DMS53 (cell line): ENCODE results near the gene CPB1.
A peak's percentile ranks its signal among the peaks of the same experiment; 100 is the strongest.
"Not testable (repeated sequence)": the region's sequence is repeated elsewhere in the genome, so short reads cannot be mapped to it uniquely, and the experiment has no call there.

Experiments
- DNase-seq: peaks from one replicate; lab custom pipeline; 2025; lab: John Stamatoyannopoulos, UW

Gene CPB1

GRCh38 chr3:148827585-148827984, at the start of gene CPB1:
Gene CPB1, plus strand, starts transcription at chr3:148827811. Its CDS starts 13 bp downstream, at chr3:148827824.
- no peak for DNase-seq

GRCh38 chr3:148778926-148779325, 48.7 kb upstream of the CPB1 start:
- DNase-seq = no peak

DNA sequence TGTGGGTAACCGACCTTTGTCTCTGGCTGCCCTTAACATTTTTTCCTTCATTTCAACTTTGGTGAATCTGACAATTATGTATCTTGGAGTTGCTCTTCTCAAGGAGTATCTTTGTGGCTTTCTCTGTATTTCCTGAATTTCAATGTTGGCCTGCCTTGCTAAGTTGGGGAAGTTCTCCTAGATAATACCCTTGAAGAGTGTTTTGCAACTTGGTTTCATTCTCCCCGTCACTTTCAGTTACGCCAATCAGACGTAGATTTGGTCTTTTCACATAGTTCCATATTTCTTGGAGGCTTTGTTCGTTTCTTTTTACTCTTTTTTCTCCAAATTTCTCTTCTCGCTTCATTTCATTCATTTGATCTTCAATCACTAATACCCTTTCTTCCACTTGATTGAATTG, 42.6 kb upstream of the CPB1 start:
- not testable (repeated sequence) for DNase-seq

- not testable (repeated sequence) for DNase-seq
Measured at GRCh38 chr3:148786159-148786558, 41.5 kb upstream of the CPB1 start.

DNA sequence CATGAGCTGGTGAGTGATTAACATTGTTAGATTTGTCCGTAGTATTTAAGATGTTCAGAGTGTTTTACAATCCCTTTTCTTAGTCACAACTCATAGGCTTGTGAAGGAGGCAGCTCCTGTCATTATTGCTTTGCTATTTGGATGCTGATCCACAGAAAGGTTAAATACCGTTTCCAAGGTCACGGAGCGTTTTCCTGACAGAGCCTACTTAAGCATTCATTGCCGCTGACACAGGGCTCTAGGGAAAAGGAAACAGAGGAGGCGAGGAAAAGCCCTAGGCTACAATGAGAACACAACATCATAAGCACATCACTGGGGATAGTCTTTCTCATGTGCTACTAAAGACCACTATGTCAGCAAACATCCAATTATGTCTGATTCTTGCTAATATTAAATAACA, 38.5 kb upstream of the CPB1 start:
- DNase-seq = no peak

GRCh38 chr3:148789906-148790305, 37.7 kb upstream of the CPB1 start:
- DNase-seq = no peak

DNA sequence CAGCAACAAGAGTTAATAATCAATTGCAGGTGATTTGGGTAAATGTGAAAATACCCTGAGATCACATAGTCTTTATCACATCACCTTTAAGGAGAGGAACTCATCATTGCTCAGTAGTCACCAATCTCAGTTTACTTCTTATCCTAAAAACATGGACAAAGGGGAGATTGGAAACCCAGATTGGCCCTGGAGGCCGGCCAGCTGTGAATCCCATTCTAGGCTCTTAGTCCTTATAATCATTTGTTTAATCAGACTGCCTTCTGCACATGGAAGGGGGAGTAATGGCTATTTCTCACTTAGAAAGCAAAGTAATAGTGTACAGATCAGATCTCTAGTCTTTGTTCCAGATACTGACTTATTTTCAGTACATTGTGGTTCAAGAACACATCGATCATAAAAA, 37.2 kb upstream of the CPB1 start:
- no peak for DNase-seq

DNA sequence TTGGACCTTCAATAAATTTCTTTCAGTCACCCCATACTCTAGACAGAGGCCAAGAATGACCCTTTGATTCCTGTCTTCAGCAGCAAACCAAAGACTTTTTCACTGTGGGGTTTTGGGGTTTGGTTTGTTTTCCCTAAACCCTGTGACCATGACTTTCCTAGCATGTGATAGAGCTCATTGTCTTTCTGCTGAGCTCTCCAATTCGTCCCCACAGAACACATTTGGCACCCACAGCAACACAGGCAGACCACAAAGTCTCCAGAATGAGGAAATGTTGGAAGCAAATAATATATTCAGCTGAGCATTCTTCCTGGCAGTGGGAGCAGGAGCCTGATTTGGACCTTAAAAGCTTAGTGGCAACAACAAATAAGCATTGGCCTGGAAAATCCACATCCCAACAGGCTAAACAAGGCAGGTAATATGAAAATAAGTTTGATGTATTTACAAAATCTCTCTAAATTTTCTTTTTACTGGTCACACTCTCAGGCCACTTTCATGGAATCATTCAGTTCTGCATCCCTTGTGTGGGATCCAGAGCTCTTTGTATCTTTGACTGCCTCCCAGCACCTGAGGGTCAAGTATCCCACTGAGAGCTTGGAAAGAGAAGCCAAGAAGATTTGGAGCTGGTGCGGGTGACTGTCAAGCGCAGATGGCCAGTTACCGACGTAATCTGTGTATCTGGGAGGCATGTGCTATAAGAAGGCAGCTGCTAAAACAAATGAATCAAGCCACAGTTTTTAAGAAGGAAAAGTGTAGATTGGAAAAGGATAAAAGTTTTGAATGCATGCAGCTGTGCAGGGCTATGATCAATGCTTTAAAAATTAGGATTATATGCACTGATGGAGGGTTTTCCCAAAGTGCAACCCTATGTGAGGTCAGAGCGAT, 36.5 kb upstream of the CPB1 start:
- DNase-seq = no peak

GRCh38 chr3:148791920-148792319, 35.7 kb upstream of the CPB1 start:
- DNase-seq = no peak

DNA sequence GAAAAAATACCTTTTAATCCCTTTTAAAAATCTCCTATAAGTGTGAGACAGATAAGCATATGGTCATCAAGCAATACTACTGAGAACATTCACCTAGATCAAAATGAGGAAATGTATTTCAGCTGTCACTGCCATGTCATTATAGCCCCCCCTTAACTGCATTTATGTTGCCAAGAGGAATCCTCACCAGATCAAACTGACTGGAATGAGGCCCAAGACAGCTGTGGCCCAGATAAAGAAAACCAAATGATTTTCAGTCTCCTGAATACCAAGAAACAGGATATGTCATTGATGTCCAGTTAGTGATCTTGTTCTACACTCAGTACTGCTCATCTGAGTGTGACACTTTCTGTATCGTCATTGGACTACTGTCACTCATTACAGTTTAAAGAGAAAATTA, 35.1 kb upstream of the CPB1 start:
- no peak for DNase-seq

GRCh38 chr3:148796799-148797198, 30.8 kb upstream of the CPB1 start:
- peak; percentile 77 for DNase-seq

GRCh38 chr3:148797795-148798194, 29.8 kb upstream of the CPB1 start:
- DNase-seq = peak; percentile 12

GRCh38 chr3:148800414-148800813, 27.2 kb upstream of the CPB1 start:
- DNase-seq = no peak

DNA sequence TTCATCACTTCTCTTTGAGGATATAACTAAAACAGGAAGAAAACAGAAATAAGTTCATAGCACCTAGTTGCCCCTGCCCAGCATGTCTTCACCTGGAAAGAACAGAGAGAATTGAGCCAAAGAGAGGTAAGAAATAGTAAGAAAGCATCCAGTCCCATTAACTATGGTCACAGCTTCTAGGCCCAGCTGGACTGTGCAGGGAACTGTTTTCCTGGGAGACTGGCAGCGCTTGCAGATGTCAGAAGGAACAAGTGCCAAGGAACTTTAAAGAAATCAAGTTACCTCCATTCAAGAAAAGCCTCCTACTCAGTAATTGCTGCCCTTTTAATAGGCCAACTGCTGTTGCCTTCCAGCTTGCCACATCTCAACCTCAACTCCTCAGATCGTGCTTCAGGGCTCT, 17.8 kb upstream of the CPB1 start:
- no peak for DNase-seq

DNA sequence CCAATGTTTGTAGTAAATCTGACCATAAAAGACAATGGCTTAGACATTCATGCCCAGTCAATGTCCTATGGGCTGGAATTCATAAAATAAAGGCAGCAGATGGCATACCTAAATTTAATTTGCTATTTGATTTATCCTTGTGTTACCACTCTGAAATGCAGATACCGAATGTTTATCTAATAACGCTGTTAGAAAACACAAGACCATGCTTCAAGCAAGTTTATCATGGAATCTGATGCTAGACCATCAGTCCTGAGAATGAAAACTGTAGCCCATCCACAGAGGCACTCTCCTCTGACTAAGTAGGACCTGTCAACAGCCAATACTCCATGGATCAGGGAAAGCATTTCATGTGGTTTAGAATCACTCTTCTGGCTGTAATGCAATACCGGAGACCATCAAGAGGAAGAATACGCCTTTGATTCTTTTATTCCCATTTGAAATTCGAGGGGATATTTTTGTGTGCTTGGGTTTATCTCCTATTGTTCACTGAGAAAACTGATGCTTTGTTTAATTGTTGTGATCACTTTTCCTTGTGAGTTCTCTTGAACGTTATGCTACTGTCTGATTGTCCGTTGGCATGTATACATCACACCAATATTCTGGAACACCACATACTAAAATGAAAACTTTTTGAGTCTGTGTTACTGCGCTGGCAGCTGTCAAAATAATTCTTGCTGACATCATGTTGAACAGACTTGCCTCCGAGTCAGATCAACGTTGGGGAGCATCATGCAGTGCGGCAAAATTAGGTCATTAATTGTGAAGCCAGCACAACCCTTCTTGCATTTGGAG, 12.1 kb upstream of the CPB1 start:
- no peak for DNase-seq

DNA sequence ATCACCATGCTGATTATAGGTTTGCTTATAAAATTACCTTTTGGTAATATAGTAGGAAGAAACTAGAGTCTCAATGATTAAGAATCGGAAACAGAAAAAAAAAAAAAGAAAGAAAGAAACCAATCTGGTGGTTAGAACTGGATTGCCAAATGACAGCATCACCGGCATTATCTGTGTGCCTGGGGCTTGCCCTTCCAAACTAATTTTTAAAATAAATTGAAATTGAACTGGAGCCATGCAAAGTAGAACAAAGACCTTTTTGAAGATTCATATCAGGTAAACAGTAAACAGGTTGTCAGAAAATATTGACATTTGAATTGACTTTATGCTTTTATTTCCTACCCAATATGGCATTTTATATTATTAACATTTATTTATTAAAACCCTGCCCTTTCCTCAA, 11.2 kb upstream of the CPB1 start:
- no peak for DNase-seq

- no peak for DNase-seq
Measured at GRCh38 chr3:148816981-148817525, 10.6 kb upstream of the CPB1 start.

GRCh38 chr3:148820361-148821245, 7.0 kb upstream of the CPB1 start:
- DNase-seq = no peak

DNA sequence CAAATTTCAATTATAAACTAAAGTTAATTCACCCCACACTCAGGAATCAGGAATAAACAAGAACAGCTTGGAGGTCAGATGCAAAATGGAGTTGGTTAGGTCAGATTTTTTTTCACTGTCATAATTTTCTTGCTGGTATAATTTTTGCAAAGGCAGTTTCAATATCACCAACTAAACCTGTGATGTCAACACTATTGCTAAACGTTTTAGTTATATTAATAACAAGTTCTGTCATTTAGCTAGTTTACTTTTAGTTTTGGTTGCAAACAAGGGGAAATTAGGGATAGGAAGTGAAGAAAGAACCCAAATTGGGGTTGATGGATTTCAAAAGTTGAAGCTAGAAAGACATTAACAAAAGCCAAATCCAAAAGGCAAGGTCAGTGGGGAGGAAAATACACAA, 4.6 kb upstream of the CPB1 start:
- no peak for DNase-seq

GRCh38 chr3:148825476-148825875, 2.1 kb upstream of the CPB1 start:
- DNase-seq = no peak

DNA sequence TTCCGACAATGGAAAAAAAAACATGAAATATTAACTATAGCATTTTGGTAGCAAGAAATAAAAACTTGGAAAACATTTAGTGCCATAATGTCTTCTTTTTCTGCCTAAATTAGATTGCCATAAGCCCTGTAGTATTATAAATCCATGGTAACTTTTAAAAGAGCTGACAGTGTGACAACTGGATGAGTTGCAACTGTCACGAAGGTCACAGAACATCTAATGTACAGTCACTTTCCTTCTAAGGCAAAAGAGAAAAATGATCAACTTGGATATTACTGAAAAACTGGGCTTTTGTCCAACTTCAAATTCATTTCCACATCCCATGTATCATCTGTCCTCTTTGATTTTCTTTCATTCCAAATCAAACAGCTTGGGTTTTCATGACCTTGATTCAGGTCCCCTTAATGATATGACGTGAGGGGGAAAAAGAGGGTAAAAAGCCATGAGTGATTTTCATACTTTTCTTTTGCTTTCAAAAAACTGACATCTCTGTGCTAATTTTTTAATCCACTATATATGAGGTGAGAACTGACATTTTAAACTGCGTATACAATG, 602 bp downstream of the CPB1 start:
- no peak for DNase-seq

DNA sequence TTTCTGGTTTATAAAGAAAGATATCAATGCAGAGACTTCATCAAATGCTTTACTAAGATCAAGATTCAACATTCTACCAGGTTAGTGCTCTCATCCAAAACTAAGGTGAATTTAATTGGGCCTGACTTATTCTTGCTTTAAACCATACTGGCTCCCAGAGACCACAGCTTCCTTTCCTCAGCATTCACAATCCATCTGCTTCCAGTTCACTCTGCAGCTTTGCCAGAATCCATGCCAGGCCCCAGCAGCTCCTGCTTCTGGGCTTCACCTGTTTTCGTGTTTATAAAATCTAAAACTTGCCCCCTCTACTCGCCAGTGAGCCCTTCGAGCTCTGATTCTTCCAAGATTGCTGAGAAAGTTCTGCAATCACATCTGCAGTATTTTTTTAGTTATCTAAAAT, 2.3 kb downstream of the CPB1 start:
- no peak for DNase-seq
